Sigmoid colon (tissue), 4 donors: ENCODE data around the gene THEMIS.
"Not testable (repeated sequence)": the region's sequence is repeated elsewhere in the genome, so short reads cannot be mapped to it uniquely, and the experiment has no call there.

Experiments used
- CTCF ChIP-seq, 4 experiments: fragments of 450-650 bp in 3 of 4; fragments of 200-600 bp in 1 of 4; IDR thresholded peaks; one replicate each; pipeline ENCODE4 v1.5.1; 2016 to 2019; ENCODE audit warnings: antibody characterized with exemption in 4 of 4, mild to moderate bottlenecking in 3 of 4, moderate library complexity in 2 of 4
- EP300 ChIP-seq, 4 donors: sonication (generic); formaldehyde crosslinking; IDR thresholded peaks; one replicate each; pipeline ENCODE4 v1.6.1; 2017; ENCODE audit warnings: antibody characterized with exemption in 4 of 4
- POLR2A ChIP-seq, 2 donors: fragments of 450-650 bp; IDR thresholded peaks; one replicate each; pipeline ENCODE4 v1.6.1; 2016; ENCODE audit warnings: antibody characterized with exemption in 2 of 2, mild to moderate bottlenecking in 2 of 2, moderate library complexity in 2 of 2
- POLR2AphosphoS5 ChIP-seq, 4 donors: sonication (generic); formaldehyde crosslinking; IDR thresholded peaks; one replicate each; pipeline ENCODE4 v1.6.1; 2017; ENCODE audit warnings: antibody characterized with exemption in 4 of 4

- not testable (repeated sequence) for TF ChIP-seq CTCF, POLR2A, POLR2AphosphoS5, EP300 (IDR thresholded peaks at IDR 0.05)
Observed at GRCh38 chr6:127881949-127882348, 18.9 kb downstream of the THEMIS start.
